ENCODE measurements around the gene SRRM3. TPM values are rescaled to one million over a fixed set of nuclear protein-coding genes. Genes with fewer than 3 reads are reported as not detected.
"Not testable (repeated sequence)": the region's sequence is repeated elsewhere in the genome, so short reads cannot be mapped to it uniquely, and the experiment has no call there.

The SRRM3 gene
- total RNA-seq, 1 donor from 2014 or later, result 0.09 TPM

DNA sequence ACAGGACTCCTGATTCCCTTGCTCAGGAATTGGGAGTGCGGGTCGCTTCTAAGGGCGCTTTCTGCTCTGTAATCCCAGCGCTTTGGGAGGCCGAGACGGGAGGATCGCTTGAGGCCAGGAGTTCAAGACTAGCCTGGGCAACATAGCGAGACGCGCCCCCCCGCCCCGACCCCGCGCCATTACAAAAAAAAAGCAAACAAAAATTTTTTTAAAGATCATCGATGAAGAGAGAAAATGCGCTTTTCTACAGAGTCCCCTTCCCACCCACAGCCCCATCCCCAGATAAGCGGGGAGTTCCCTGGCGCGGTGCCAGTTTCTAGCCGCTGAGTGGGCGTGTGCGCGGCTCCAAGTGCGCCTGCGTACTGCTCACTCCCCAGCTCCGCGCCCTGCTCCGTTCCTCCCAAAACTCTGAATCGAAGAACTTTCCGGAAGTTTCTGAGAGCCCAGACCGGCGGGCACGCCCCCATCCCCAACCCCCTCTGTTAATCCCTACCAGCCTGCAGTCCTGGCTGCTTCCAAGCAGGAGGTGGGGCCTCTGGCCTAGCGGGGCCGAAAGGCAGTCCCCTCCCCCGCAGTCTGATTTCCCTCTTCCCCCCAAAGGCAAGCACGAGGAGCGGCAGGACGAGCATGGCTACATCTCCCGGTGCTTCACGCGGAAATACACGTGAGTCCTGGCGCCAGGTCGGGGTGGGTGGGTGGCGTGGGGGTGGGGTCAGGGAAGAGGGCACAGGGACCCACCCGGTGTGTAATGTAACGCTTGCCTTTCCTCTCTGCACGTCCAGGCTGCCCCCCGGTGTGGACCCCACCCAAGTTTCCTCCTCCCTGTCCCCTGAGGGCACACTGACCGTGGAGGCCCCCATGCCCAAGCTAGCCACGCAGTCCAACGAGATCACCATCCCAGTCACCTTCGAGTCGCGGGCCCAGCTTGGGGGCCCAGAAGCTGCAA is 101.8 kb downstream of the SRRM3 start:
- DNase-seq, result peak; percentile 92

DNA sequence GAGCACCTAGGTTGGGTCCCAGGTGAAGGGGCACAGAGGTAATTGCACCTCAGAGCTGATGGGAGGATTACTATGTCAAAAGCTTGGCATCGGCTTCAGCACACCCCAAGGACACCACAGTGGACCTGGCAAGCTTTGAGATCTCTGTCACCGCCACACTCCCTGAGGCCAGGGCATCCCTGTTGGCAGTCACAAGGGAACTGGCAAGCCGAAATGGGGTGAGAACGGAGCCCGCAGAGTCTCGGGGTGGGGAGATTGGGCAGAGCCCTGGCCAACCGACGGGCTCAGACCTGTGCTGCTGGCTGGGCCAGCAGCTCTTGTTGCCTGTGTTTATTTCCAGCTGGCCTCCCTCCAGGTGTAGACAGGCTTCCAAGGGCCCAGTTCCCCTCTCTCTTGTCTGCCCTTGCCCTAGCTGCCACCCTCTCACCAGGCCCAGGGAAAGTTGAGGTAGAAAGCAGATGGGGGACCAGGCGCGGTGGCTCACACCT is 103.2 kb downstream of the SRRM3 start:
- intact Hi-C loops (cut with micrococcal nuclease), result no loop called here
- H3K9me3 Mint-ChIP-seq, result no peaks in the 10 kb centered on the region
- DNase-seq, result peak; percentile 58
- H3K36me3 Mint-ChIP-seq (ENCODE audit: low read depth), result peaks cover 11% of the 10 kb centered on the region
- H3K27me3 Mint-ChIP-seq, result peaks cover 9% of the 10 kb centered on the region
- H3K4me1 Mint-ChIP-seq, result peaks cover 16% of the 10 kb centered on the region
- peak overlapping the region; percentile 19 for H3K4me3 Mint-ChIP-seq
- no peak overlapping the region for H3K27ac Mint-ChIP-seq

More for the DNA sequence above, 101.8 kb downstream of the SRRM3 start:
- Mint-ChIP-seq H3K27me3 (peaks cover 9% of the 10 kb centered on the region), H3K27ac (peak overlapping the region; percentile 92), H3K4me1 (peaks cover 16% of the 10 kb centered on the region), H3K4me3 (peak overlapping the region; percentile 93), H3K36me3 (ENCODE audit: low read depth) (peaks cover 11% of the 10 kb centered on the region), H3K9me3 (no peaks in the 10 kb centered on the region)
- intact Hi-C loops (cut with micrococcal nuclease), result loop anchor here (1.0 kb wide), 2 partner anchors 11 to 12 kb away; no protein-coding TSS in a partner anchor

DNA sequence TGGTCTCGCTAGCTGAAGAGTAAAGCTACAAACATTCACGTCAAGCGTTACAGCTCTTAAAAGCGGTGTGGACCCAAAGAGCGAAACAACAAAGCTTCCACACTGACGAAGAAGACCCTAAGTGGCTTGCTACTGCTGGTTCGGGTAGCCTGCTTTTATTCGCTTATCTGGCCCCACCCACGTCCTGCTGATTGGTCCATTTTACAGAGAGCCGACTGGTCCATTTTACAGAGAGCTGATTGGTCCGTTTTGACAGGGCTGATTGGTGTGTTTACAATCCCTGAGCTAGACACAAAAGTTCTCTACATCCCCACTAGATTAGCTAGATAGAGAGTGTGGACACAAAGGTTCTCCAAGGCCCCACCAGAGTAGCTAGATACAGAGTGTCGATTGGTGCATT is 107.2 kb downstream of the SRRM3 start:
- H3K4me3 Mint-ChIP-seq; H3K27me3 Mint-ChIP-seq; H3K36me3 Mint-ChIP-seq (ENCODE audit: low read depth); intact Hi-C loops (cut with micrococcal nuclease); H3K4me1 Mint-ChIP-seq; H3K9me3 Mint-ChIP-seq; H3K27ac Mint-ChIP-seq: not testable (repeated sequence)
- peak; percentile 58 for DNase-seq

DNA sequence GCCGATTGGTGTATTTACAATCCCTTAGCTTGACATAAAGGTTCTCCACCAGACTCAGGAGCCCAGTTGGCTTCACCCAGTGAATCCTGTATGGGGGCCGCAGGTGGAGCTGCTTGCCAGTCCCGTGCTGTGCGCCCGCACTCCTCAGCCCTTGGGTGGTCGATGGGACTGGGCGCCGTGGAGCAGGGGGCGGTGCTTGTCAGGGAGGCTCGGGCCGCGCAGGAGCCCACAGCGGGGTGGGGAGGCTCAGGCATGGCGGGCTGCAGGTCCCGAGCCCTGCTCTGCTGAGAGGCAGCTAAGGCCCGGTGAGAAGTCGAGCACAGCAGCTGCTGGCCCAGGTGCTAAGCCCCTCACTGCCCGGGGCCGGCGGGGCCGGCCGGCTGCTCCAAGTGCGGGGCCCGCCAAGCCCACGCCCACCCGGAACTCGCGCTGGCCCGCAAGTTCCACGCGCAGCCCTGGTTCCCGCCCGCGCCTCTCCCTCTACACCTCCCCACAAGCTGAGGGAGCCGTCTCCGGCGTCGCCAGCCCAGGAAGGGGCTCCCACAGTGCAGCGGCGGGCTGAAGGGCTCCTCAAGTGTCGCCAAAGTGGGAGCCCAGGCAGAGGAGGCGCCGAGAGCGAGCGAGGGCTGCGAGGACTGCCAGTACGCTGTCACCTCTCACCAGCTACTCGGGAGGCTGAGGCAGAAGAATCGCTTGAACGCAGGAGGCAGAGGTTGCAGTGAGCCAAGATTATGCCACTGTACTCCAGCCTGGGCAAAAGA is 107.8 kb downstream of the SRRM3 start:
- H3K4me3 Mint-ChIP-seq; H3K27ac Mint-ChIP-seq; H3K27me3 Mint-ChIP-seq; H3K9me3 Mint-ChIP-seq; H3K36me3 Mint-ChIP-seq (ENCODE audit: low read depth); DNase-seq; H3K4me1 Mint-ChIP-seq: not testable (repeated sequence)
- intact Hi-C loops (cut with micrococcal nuclease), result loop anchor here (5.0 kb wide), 1 partner anchor 442 kb away; no protein-coding TSS in a partner anchor

DNA sequence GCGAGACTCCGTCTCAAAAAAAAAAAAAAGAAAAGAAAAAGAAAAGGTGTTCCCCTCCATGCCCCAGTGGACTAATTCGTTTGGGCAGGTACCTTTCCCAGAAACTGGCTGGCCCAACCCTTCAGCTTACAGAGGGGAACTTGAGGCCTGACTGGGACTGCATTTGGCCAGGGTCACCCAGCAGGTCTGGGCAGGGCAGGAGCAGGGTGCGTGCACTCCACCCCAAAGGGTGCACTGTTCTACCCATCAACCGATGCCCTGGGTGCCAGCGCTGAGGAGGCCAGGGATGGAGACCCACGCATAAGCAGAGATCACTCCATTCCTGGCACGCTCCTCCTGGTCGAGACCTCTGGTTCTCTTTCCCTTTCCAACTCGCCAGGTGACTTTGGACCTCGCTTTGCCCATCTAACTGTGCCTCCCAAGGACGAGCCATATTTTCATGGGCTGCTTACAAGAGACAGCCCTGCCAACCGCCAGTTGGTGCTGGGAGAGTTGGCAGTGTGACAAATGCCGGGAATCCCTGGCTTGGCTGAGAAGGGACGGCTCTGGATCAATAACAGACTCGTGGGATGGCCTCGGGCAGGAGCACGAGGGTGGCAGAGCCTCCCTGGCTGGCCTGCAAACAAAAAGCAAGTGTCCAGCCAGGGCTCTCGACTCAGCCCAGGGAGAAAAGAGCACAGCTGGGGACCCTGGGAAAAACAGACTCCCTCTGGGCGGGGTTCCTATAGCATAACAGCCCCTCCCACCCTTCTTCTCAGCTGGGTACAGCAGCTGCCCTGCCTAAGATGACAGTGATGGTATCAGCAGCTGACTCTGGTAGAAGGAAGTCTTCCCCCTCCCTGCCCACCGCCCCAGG is 108.6 kb downstream of the SRRM3 start:
- peaks cover 4% of the 10 kb centered on the region for H3K4me1 Mint-ChIP-seq
- no peak overlapping the region for H3K27ac Mint-ChIP-seq
- no peaks in the 10 kb centered on the region for H3K36me3 Mint-ChIP-seq (ENCODE audit: low read depth)
- no peaks in the 10 kb centered on the region for H3K9me3 Mint-ChIP-seq
- DNase-seq, result no peak
- no peaks in the 10 kb centered on the region for H3K27me3 Mint-ChIP-seq
- no peak overlapping the region for H3K4me3 Mint-ChIP-seq
- intact Hi-C loops (cut with micrococcal nuclease), result loop anchor here (5.0 kb wide), 1 partner anchor 443 kb away; no protein-coding TSS in a partner anchor

DNA sequence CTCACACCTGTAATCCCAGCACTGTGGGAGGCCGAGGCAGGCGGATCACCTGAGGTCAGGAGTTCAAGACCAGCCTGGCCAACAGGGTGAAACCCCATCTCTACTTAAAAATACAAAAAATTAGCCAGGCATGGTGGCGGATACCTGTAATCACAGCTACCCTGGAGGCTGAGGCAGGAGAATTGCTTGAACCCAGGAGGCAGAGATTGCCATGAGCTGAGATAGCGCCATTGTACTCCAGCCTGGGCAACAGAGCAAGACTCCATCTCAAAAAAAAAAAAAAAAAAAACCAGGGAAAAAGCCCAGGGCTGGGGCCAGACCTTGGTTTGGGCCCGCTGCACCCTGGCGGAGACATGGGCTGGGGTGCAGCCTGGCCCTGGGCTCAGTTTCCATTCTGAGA is 110.1 kb downstream of the SRRM3 start:
- H3K27ac Mint-ChIP-seq; H3K27me3 Mint-ChIP-seq; H3K9me3 Mint-ChIP-seq; H3K4me1 Mint-ChIP-seq; H3K36me3 Mint-ChIP-seq (ENCODE audit: low read depth); DNase-seq; H3K4me3 Mint-ChIP-seq: not testable (repeated sequence)
- intact Hi-C loops (cut with micrococcal nuclease), result loop anchor here (5.0 kb wide), 1 partner anchor 445 kb away; no protein-coding TSS in a partner anchor

DNA sequence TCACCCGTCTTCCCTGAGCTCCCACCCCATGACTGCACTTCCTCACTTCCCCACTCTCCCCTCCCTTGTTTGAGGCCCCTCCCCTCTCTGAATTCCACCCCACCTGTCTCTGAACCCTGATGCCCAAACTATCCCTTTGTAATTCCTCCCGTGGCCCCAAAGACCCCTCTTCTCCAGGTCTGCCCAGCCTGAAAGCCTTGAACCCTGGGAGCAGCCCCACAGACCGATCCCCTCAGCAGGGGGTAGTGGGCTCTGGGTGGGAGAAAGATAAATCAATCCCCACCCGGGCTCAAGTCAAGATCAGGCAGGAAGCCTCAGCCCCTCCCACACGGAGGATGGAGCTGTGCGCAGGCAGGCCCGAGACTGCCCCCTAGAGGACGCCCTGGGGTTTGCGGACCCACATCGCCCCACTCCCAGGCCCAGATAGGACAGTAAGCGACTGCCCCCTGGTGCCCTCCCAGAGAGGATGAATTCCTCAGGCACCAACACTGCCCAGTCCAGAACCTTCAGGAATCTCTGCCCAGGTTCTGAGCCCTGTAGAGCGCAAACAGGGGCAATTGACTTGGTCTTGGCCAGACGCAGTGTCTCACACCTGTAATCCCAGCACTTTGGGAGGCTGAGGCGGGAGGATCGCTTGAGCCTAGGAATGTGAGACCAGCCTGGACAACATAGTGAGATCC is 112.5 kb downstream of the SRRM3 start:
- DNase-seq, result peak; percentile 98
- H3K4me3 Mint-ChIP-seq, result peak overlapping the region; percentile 68

DNA sequence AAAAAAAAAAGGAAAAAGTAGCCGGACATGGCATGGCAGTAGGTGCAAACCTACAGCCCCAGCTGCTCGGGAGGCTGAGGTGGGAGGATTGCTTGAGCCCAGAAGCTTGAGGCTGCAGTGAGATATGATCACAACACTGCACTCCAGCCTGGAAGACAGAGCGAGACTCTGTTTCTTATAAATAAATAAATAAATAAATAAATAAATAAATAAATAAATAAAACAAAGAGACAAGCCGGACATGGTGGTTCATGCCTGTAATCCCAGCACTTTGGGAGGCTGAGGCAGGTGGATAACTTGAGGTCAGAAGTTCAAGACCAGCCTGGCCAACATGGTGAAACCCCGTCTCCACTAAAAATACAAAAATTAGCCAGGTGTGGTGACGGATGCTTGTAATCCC is 113.0 kb downstream of the SRRM3 start:
- intact Hi-C loops (cut with micrococcal nuclease), result loop anchor here (1.0 to 5.0 kb wide), 6 partner anchors 11 to 447 kb away; partner anchors contain the start of genes MDH2 and STYXL1
- not testable (repeated sequence) for H3K36me3 Mint-ChIP-seq (ENCODE audit: low read depth); H3K4me3 Mint-ChIP-seq; H3K9me3 Mint-ChIP-seq; H3K27me3 Mint-ChIP-seq; H3K27ac Mint-ChIP-seq; DNase-seq
- peaks cover 24% of the 10 kb centered on the region for H3K4me1 Mint-ChIP-seq

More for the DNA sequence above, 112.5 kb downstream of the SRRM3 start:
- H3K36me3 Mint-ChIP-seq (ENCODE audit: low read depth), result peaks cover 2% of the 10 kb centered on the region
- H3K27ac Mint-ChIP-seq, result peak overlapping the region; percentile 85
- H3K4me1 Mint-ChIP-seq, result peaks cover 20% of the 10 kb centered on the region
- H3K27me3 Mint-ChIP-seq, result no peaks in the 10 kb centered on the region
- intact Hi-C loops (cut with micrococcal nuclease), result loop anchor here (1.0 to 5.0 kb wide), 5 partner anchors 11 to 447 kb away; no protein-coding TSS in a partner anchor
- H3K9me3 Mint-ChIP-seq, result no peaks in the 10 kb centered on the region

DNA sequence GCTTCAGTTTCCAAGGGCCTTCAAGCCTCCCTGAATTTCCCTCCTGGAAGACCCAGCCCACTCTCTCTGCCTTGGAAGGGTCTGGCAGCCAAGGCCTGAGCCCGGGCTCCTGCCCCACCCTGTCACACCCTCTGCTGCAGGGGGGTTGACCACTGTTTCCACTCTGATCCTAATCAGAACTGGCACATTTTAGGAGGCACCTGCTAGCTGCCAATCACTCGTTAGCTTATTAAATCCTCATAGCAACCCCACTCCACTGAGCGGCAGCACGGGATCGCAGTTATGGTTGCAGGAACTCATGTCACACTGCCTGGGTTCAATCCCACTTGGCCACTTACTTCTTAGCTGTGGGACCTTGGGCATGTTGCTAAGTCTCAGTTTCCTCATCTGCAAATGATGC is 113.7 kb downstream of the SRRM3 start:
- intact Hi-C loops (cut with micrococcal nuclease), result loop anchor here (2.0 to 5.0 kb wide), 2 partner anchors 51 to 268 kb away; partner anchors contain the start of genes MDH2 and STYXL1
- H3K4me3 Mint-ChIP-seq, result no peak overlapping the region
- no peak overlapping the region for H3K27ac Mint-ChIP-seq
- peaks cover 27% of the 10 kb centered on the region for H3K4me1 Mint-ChIP-seq
- H3K9me3 Mint-ChIP-seq, result no peaks in the 10 kb centered on the region
- H3K27me3 Mint-ChIP-seq, result no peaks in the 10 kb centered on the region
- DNase-seq, result peak; percentile 65
- H3K36me3 Mint-ChIP-seq (ENCODE audit: low read depth), result peaks cover 2% of the 10 kb centered on the region

DNA sequence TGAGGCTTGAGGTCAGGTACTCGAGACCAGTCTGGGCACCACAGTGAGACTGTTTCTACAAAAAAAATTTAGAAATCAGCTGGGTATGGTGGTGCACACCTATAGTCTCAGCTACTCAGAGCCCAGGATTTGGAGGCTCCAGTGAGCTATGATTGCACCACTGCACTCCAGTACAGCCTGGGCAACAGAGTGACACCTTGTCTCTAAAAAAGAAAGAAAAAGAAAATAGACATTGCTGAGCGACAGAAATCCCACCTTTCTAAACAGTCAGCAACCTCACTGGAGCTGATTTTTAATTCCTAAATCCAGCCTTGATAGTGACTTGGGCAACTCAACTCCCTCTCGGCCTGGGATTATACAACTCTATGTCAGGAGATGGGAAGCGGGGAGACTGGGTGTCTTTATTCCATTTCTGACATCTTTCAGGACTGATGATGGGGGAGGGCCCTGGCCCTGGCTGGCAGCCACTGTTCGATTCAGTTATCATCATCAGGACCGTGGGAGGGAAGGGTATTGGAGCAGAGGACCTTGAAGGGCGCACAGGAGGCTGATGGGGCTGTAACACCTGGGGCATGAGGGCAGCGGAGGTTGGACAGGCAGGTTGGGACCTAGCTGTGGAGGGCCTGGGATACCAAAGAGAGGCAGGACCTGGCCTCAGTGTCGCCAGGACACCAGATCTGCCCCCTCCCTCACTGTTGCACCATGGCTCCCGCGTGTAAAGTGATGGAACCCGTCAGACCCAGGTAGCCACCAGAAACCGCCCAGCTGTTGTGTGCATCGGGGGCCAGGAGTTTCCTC is 115.5 kb downstream of the SRRM3 start:
- Mint-ChIP-seq H3K4me1 (peaks cover 27% of the 10 kb centered on the region), H3K4me3 (peak overlapping the region; percentile 93), H3K9me3 (no peaks in the 10 kb centered on the region), H3K27ac (peak overlapping the region; percentile 100), H3K36me3 (ENCODE audit: low read depth) (peaks cover 8% of the 10 kb centered on the region), H3K27me3 (no peaks in the 10 kb centered on the region)
- intact Hi-C loops (cut with micrococcal nuclease), result loop anchor here (5.0 kb wide), 1 partner anchor 270 kb away; the partner anchor contains the start of genes MDH2 and STYXL1
- peak; percentile 68 for DNase-seq

DNA sequence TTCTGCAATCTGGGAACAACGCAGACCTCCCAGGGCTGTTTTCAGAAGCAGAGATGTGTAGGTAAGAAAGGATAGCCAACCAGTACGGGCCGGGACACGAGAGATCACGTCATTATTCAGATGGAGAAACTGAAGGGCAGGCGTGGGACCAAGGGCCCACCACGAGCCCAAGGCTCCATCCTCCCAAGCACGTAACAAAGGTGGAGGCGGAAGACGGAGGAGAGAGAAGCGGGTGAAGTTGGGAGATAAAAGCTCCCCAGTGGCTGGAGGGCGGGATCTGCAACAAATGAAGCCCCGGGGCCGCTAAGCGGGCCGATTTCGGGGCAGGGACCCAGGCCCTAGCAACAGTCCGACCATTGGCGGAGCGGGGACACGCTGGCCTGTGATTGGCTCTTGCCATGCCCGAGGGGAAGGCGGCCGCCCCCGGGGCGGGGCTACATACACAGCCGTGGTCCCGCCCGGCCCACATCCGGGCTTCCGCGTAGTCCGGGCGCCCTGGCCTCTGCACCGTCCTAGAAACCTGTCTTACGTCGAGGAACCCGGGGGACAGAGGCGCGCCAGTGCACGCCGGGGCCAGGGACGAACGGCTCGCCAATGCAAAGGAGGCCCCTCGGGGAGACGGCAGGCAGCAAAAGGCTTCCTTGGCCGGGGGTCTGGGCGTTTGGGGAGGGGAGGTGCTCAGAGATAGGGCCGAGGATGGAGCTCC is 116.2 kb downstream of the SRRM3 start:
- DNase-seq, result peak; percentile 99
- intact Hi-C loops (cut with micrococcal nuclease), result loop anchor here (1.0 to 5.0 kb wide), 4 partner anchors 27 to 271 kb away; partner anchors contain the start of genes MDH2 and STYXL1
- Mint-ChIP-seq H3K4me1 (peaks cover 27% of the 10 kb centered on the region), H3K27me3 (no peaks in the 10 kb centered on the region), H3K36me3 (ENCODE audit: low read depth) (peaks cover 11% of the 10 kb centered on the region), H3K9me3 (no peaks in the 10 kb centered on the region), H3K4me3 (peak overlapping the region; percentile 93), H3K27ac (peak overlapping the region; percentile 100)

Data from activated CD4-positive, alpha-beta T cell treated with anti-CD3 and anti-CD28 coated beads, Interleukin-2, amount 10 ng/mL, durations not matched to agents 24 days and 14 days (primary cell).